Embryonic facial prominence (tissue), 1 donor: ENCODE measurements around the gene LRIT2.
"Not testable (repeated sequence)": the region's sequence is repeated elsewhere in the genome, so short reads cannot be mapped to it uniquely, and the experiment has no call there.

Experiments
- DNase-seq: peaks from one replicate; pipeline ENCODE4 v3.0.0-alpha.2; 2016; ENCODE audit errors: extremely low spot score

The LRIT2 gene

GRCh38 chr10:84184517-84184916 is 40.8 kb downstream of the LRIT2 start:
- DNase-seq = no peak

GRCh38 chr10:84181631-84182030 is 43.7 kb downstream of the LRIT2 start:
- no peak for DNase-seq

GRCh38 chr10:84180386-84180785 is 45.0 kb downstream of the LRIT2 start:
- not testable (repeated sequence) for DNase-seq

- DNase-seq = no peak
Observed at GRCh38 chr10:84179059-84179710, 46.2 kb downstream of the LRIT2 start.

DNA sequence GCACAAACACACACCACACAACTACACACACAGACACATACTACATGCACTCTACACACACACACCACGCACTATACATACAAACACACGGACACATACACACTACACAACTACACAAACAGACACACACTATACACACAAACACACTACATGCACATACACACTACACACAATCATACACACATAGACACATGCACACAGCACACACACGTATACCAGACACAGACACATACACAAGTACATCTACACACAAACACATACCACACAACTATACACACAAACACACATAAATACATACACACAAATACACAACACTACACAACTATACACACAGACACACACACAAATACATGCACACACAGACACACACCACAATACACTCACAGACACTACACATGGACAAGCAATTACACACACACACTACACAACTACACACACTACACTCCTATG is 47.2 kb downstream of the LRIT2 start:
- DNase-seq = no peak

DNA sequence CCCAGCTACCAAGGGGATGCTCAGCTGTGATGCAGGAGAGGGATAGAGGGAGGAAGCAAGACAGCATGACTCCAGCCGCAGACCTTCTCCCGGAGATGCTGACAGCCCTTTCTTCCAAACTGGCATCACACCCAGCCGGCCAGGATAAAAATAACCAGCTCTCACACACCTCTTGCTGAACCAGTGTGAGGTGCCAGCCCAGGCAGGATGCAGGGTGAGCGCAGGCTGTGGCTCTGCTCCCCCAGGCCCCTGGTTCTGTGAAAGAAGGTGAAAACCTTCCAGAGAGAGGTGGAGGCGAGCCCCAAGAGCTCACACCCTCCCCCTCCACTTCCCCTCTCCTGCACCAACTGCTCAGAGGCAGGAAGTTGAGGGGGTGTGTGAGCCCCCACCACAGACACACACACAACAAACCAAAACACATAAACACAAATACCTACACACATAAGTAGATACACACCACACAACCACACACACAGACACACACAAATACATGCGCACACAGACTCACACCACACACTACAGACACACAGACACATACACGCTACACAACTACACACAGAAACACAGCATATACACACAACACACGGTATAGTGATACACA is 47.7 kb downstream of the LRIT2 start:
- no peak for DNase-seq

DNA sequence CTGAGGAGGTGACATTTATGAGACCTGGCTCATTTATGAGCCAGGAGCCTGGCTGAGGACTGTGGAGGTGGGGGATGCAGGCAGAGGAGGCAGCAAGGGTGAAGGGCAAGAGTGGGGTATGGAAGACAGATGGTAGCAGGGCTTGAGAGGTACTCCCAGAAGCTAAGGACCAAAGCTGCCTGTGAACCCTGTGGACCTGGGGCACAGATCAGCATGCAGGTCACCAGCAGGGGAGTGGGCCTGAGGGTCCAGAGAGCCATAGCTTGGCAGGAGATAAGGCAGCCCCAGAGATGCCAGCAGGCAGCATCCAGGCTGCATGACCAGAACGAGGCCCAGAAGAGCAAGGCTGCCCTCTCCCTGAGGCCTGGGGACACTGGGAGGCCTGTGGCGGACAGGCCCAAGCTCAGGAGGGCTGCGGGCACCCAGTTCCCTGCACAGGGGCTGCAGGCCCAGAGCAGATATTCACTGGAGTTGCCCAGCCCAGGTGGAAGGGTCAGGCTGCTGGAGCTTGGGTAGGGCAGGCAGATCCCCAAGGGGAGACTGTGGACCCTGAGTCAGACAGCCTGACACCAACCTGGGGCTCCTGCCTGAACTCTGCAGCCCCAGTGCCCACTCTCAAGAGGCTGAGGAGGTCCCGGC is 48.4 kb downstream of the LRIT2 start:
- DNase-seq = no peak

- DNase-seq = no peak
Observed at GRCh38 chr10:84176351-84176750, 49.0 kb downstream of the LRIT2 start.

DNA sequence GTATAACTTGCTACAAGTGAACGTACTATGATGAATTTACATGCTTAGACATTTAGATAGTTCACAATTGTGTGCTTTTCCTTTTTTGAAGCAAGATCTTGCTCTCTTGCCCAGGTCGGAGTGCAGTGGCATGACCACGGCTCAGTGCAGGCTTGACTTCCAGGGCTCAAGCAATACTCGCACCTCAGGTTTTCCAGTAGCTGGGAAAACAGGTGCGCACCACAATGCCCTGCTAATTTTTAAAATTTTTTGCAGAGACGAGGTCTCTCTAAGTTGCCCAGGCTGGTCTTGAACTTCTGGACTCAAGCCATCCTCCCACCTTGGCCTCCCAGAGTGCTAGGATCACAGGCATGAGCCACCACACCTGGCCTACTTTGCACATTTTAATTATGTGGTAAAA is 49.9 kb downstream of the LRIT2 start:
- DNase-seq = no peak

DNA sequence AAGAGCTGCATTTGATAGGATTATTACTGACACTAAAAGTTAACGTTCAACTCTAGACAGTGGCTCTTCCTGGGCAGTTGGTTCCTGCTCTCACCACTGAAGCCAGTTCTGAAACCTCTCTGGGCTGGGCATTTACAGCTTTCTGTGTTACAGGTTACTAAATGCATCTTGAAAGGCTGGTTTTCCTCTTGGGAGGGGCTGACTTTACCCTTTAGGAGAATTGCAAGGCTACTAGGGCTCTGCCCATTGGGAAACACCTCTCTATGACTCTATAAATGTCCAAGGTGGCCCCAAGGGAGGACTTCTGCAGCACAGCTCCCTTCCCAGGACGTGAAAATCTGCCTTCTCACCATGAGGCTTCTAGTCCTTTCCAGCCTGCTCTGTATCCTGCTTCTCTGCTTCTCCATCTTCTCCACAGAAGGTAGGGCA is 51.8 kb downstream of the LRIT2 start, which contains the start of gene GPR15LG:
Gene GPR15LG (plus strand): TSS at position 301 of the 429 bp plus-strand sequence. CDS start 51 bp downstream, at position 352.
- DNase-seq = no peak

- DNase-seq = no peak
Observed at GRCh38 chr10:84172467-84173356, 52.6 kb downstream of the LRIT2 start.

DNA sequence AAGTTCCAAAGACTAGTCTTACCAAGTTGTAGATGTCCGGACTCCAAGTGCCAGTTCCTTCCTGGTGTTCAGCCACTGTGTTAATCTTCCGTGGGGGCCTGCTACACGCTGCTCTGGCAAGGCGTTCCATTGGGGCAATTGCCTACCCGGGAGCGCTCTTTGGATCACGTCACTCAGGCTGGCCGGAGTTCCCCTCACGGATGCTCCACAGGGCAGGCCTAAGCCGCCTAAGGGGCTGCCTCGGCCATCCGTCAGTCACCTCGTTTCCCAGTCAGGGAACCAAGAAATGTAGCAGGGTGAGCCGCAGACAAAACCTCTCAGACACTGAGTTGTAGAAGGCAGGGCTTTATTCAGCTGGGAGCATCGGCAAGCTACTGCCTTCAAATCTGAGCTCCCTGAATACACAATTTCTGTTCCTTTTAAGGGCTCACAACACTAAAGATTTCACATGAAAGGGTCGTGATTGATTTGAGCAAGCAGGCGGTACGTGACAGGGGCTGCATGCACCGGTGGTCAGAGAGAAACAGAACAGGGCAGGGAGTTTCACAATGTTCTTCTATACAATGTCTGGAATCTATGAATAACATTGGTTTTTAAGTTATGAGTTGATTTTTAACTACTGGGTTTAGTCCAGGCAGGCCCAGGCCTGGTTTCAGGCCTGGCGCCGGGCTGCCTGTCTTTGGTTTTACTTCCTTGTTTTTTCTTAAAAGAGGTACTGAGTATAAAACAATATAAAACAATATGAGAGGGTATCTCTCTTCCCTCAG is 53.5 kb downstream of the LRIT2 start:
- not testable (repeated sequence) for DNase-seq

- not testable (repeated sequence) for DNase-seq
Observed at GRCh38 chr10:84171237-84171636, 54.1 kb downstream of the LRIT2 start.
